Astrocyte of the cerebellum (primary cell): ENCODE results near the gene HNRNPD.

ENCODE experiments used
- DNase-seq: peaks from one replicate; pipeline ENCODE4 v3.0.0-alpha.2; 2011; ENCODE audit warnings: low read depth
- H3K4me3 ChIP-seq: 2 replicates; pipeline ENCODE4 v1.5.1; 2011; ENCODE audit warnings: mild to moderate bottlenecking, low read depth, low read length, moderate library complexity
- CTCF ChIP-seq: IDR thresholded peaks from 2 replicates; pipeline ENCODE4 v1.5.1; 2012; ENCODE audit warnings: low read length, low read depth, moderate library complexity, mild to moderate bottlenecking; ENCODE audit errors: missing control alignments
- in situ Hi-C: cut with HindIII; loops from 2 replicates; pipeline ENCODE4 v1.10.0; 2017; ENCODE audit warnings: low sequenced_read_pairs

Gene HNRNPD

GRCh38 chr4:82363896-82364487 lies 9.8 kb downstream of the HNRNPD start:
- no peak overlapping the region for H3K4me3 ChIP-seq
- no peak for DNase-seq
- in situ Hi-C loops = no loop called here
- no peak for TF ChIP-seq CTCF

GRCh38 chr4:82362565-82362964 lies 11.2 kb downstream of the HNRNPD start:
- no peak for DNase-seq
- in situ Hi-C loops = no loop called here
- H3K4me3 ChIP-seq = no peak overlapping the region
- TF ChIP-seq CTCF = no peak

- DNase-seq = no peak
- TF ChIP-seq CTCF = peak; percentile 71
- in situ Hi-C loops = no loop called here
Observed at GRCh38 chr4:82360298-82361177, 13.3 kb downstream of the HNRNPD start.

GRCh38 chr4:82358847-82359246 lies 14.9 kb downstream of the HNRNPD start:
- H3K4me3 ChIP-seq = no peak overlapping the region
- TF ChIP-seq CTCF = no peak
- in situ Hi-C loops = no loop called here
- DNase-seq = no peak

More at GRCh38 chr4:82360298-82361177, 13.3 kb downstream of the HNRNPD start:
- H3K4me3 ChIP-seq = no peak overlapping the region

- no peak for DNase-seq
- in situ Hi-C loops = no loop called here
- TF ChIP-seq CTCF = no peak
- H3K4me3 ChIP-seq = no peak overlapping the region
Observed at GRCh38 chr4:82357640-82358039, 16.2 kb downstream of the HNRNPD start.

GRCh38 chr4:82354788-82355187 lies 19.0 kb downstream of the HNRNPD start:
- in situ Hi-C loops = no loop called here
- no peak for TF ChIP-seq CTCF
- no peak overlapping the region for H3K4me3 ChIP-seq
- DNase-seq = no peak
